Activated CD8-positive, alpha-beta memory T cell treated with anti-CD3 and anti-CD28 coated beads for 1 hour (primary cell): ENCODE results near the gene RIPPLY3.

Source experiments
- DNase-seq, 2 donors: peaks; one replicate each; pipeline ENCODE4 v3.0.0-alpha.2; 2020; ENCODE audit warnings: low read depth in 1 of 2; ENCODE audit errors: extremely low read depth in 1 of 2

Gene RIPPLY3

DNA sequence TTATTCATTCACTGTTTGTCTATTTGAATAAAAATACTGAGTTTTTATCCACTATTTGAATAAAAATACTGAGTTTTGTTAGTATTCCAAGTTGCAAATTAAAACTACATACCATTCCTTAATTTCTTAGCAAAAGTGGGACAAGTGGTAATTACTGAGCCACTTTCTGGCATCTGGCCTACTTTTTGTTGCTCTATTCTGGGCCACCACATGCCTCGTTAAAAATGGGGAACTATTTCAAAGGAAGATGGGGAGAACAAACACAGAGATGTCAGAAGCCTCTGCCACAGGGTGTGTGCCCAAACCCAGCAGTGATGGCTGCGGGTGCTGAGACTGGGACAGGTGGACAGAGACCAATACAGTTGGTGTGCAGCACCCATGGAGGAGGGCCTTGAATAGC, 51.8 kb downstream of the RIPPLY3 start:
- no peak for DNase-seq

DNA sequence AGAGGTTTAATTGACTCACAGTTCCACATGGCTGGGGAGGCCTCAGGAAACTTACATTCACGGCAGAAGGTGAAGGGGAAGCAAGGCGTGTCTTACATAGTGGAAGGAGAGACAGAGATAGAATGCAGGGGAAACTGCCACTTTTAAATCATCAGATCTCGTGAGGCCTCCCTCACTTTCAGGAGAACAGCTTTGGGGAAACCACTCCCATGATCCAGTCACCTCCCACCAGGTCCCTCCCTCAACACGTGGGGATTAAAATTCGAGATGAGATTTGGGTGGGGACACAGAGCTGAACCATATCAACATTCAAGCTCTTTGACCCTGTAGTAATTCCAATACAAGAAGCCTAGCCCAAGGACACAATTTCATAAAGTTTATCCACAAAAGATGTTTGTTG, 52.7 kb downstream of the RIPPLY3 start:
- no peak for DNase-seq

DNA sequence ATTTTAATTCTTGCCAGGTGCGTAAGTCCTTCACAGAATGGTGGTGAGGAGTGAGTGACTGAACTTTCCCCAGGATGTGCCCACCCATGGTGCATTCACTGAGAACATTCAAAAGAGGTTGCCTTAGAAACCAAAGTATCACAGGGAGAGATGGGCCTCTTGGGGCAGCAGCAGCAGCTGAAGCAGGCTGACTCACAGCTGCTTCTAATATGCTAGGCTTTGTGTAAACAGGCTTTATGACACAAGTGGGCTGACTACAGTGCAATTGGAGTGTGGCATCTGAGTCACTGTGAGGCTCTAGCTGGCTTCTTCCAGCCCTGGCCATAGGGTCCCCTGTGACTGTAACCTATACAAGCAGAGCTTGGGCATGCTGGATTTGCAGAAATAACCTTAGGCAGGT, 53.8 kb downstream of the RIPPLY3 start:
- no peak for DNase-seq

DNA sequence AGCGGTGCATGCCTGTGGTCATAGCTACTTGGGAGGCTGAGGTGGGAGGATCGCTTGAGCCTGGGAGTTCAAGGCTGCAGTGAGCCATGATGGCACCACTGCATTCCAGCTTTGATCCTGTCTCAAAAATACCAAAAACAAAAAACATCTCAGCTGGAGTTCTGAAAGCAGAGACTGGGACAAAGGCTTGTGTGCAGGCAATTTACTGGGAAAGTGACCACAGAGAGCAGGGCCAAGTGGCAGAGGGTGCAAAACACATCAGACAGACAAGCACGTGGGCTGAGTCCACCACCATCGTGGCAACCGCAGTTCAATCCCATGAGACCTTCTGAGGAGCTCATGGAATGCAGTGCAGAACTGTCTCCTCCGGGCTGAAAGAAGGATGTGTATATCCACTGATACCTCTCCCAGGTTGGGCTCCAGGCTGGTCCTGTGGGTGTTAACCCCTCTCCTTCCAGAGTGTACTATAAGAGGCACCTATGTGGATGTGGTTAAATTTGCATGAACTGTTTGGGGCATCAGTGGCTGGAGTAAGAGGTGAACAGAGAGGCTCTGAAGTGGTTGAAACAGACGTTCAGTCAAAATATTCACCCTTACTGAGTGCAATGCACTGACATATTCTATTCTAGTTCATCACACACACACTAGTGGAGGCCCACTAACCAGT, 55.6 kb downstream of the RIPPLY3 start:
- DNase-seq = no peak

DNA sequence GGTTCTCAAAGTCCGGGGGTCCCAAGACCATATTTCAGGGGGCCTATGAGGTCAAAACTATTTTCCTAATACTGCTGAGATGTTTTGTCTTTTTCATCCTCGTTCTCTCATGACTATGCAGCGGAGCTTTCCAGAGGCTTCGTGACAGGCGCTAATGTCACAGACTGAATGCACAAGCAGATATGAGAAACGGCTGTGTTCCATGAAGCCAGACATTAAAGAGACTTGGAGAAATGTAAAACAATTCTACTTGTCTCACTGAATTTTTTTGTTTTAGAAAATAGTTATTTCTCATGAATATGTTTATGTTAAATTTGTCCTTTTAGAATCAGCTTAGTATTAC, 56.1 kb downstream of the RIPPLY3 start:
- DNase-seq = no peak

DNA sequence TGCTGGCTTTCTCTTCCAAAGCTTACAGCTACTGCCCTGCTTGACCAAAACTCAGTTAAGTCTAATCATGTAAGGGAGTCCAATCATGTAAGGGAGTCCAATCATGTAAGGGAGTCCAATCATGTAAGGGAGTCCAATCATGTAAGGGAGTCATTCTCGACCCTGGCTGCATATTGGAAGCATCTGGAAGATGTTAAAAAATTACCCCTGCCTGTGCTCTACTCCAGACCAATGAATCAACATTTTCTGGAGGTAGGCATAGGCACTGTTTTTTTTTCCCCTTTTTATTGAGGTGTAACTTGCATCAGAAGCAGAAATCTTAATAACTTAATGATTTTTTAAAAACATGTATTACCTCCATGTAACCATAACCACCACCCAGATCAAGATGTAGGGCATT, 56.9 kb downstream of the RIPPLY3 start:
- DNase-seq = no peak

DNA sequence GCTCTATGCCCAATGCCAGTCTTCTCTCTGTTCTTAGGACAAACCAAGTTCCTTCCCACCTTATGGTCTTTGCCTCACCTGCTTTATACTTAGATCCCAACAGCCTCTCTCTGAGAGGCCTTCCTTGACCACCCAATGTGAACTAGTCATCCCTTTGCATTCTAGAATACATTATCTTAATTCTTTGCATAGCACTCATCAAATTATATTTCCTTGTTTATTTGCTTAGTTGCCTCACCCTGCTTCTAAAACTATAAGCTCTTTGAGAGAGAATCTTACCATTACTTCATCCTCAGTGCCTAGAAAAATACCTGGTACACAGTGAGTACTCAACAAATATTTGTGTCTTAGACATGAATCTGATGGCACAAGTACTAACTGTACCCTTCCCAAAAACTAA, 58.3 kb downstream of the RIPPLY3 start:
- no peak for DNase-seq

DNA sequence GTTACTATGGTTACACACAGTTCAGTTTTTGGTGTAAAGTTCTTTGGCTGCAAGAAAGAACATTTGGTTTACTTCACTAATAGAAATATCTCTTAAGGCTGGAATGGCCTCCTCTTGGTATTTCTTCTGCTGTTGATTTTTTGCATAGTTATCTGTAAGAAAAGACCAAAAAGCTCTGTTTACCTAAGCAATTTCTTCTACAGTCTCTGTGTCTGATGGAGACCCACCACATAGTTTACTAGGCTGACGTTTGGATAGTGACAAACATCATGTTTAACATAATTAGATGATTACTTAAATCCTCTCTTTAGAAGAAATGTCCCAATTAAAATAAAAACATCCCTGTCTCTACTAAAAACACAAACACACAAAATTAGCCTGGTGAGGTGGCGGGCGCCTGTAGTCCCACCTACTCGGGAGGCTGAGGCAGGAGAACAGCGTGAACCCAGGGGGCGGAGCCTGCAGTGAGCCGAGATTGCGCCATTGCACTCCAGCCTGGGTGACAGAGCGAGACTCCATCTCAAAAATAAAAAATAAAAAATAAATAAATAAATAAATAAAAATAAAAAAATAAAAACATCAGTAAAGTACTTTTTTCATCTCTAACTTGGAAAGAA, 59.2 kb downstream of the RIPPLY3 start:
- no peak for DNase-seq
